Activated CD8-positive, alpha-beta memory T cell treated with anti-CD3 and anti-CD28 coated beads for 1 hour (primary cell): ENCODE data around the gene MSRB3.

Source experiments
- DNase-seq, 2 donors: peaks; one replicate each; pipeline ENCODE4 v3.0.0-alpha.2; 2020; ENCODE audit warnings: low read depth in 1 of 2; ENCODE audit errors: extremely low read depth in 1 of 2

Gene MSRB3

DNA sequence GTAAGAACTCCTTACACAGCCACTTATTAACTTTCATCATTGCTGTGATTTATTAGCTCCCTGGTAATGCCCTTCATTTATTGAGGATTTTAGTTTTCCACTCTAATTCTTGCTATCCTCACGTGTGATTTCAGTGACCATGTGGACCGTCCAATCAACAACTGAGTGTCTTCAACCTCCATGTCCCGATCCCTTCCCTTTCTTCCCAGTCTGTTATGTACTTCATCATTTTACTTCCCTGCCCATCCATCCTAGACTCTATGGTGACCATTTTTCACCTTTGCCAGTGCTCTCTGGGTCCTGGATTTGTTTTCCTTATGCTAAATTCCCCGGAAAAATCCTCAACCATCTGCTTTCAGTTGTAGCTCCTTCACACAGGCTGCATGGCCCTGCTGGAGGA, 111.0 kb downstream of the MSRB3 start:
- no peak for DNase-seq

DNA sequence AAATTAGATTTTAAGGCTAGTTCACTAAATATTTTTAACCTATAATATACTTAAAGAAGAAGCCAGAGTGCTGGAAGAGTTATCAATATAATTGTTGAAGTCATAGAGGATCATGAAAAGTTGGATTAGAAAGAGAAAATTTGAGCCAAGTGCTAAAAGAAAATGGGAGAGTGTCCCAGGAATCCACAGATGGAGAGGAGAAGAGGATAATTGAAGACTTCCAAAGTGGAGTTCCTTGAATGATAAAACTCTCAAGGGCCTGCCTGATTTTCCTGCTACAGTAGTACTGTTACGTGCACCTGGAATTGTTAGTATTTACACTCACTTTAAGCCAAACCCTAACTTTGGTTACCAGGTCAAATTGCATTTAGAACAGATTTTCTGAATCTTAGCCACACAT, 113.2 kb downstream of the MSRB3 start:
- DNase-seq = no peak

DNA sequence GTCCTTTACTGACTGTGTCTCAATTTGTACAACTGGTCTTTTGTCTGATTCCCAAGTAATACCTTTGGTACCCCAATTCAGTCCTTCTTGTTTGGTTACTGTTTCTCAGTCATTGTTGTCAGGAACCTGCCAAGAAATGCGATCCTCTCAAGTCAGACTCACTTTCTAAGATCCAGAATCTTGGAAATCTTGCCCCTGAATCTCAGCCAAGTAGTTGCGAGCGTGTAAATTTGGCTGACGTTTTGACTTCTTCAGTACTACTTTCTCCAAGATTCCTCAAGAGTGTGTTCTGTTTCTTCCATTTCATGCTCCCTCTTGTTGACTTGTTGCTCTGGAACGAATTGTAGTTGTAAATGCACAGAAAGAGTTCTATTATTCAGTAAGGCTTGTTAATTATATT, 114.0 kb downstream of the MSRB3 start:
- no peak for DNase-seq

DNA sequence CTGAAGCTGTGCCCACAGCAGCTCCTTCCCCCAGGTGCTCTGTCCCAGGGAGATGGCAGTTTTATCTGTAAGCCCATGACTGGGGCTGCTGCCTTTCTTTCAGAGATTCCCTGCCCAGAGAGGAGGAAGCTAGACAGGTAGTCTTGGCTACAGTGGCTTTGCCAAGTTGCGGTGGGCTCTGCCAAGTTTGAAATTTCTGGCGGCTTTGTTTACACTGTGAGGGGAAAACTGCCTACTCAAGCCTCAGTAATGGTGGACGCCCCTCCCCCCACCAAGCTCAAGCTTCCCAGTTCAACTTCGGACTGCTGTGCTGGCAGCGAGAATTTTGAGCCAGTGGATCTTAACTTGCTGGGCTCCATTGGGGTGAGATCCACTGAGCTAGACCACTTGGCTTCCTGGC, 124.7 kb downstream of the MSRB3 start:
- DNase-seq = no peak

DNA sequence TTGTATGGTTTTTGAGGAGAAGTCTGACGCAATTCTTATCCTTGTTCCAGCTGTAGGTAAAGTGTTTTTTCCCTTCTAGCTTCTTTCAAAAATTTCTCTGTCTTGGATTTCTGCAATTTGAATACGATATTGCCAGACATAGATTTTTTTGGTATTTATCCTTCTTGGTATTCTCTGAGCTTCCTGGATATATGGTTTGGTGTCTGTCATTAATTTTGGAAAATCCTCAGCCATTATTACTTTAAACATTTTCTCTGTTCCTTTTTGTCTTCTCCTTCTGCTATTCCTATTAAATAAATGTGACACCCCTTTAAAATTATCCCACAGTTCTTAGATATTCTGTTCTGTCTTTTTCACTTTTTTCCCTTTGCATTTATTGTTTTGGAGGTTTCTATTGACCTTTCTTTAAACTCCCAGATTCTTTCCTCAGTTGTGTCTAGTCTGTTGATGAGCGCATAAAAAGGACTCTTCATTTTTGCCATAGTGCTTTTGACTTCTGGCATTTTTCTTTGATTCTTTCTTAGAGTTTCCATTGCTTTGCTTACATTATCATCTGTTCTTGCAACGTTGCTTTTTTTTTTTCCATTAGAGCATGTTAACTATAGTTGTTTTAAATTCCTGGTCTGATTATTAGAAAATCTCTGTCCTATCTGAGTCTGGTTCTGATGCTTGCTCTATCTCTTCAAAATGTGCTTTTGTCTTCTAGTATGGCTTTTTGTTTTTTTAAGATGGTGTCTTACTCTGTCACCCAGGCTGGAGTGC, 129.1 kb downstream of the MSRB3 start:
- DNase-seq = no peak

DNA sequence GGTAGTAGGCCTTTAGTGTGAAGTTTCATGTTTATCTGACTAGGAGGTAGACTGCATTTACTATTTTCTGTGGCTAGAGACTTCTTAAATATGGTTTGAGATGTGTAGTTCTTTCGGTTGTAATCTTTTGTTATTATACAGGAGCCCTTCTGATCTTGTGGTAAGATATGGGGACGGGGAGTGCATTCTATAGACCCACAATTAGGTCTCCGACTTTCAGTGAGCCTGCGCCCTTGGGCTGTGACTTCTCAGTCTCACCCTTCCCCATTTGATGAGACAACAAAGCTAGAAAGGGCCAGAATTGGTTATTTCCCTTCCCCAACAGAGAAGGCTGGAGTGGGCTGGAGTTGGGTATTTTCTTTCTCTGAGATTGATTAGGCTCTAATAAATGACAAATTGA, 130.0 kb downstream of the MSRB3 start:
- DNase-seq = no peak

DNA sequence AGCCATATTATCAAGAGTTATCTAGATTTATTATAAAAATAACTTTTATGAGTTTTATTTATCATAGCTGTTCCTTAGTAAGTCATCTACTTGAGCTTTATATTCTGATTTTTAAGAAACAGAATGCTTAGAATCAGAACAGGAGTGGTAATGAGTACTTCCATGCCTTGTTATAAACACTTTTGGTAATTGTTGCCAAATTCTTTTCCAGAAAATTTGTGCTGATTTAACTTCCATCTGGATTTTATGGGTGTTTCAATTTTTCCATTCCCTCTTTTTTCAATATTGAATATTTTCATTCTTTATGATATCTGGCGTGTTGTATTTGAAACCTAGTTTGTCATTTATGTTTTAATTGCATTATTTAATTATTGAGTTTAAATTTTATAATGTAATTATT, 131.2 kb downstream of the MSRB3 start:
- no peak for DNase-seq

DNA sequence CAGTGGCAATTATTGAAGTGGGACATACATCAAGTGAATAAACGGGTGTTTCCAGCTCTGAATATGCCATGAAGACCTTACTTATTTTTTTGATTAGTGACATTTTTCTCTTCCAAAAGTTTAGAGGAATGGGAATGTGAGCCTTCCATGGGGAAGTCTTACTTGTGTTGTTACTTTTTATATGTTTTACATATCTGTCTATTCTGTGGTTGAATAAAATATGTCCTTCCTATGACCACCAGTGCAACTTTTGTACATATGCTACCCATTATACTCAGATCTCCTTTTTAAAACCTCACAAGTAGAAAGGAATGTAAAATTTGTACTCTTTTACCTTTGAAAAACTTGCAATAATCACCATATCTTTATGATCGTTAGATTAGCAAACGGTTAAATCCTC, 132.7 kb downstream of the MSRB3 start:
- no peak for DNase-seq

DNA sequence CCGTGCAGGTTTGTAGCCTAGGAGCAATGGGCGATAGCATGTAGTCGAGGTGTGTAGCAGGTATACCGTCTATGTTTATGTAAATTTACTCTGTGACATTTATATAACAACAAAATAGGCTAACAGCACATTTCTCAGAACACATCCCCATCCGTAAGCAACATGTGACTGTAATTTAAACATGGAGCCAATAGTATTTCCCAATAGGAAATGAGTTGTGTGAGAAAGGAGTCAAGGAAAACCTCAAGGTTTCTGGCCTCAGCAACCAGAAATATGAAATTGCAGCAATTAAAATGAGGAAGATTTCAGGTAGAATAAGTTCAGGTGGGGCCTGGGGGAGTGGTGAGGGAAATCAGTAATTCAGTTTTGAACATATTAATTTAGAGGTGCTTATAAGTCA, 136.0 kb downstream of the MSRB3 start:
- DNase-seq = no peak

DNA sequence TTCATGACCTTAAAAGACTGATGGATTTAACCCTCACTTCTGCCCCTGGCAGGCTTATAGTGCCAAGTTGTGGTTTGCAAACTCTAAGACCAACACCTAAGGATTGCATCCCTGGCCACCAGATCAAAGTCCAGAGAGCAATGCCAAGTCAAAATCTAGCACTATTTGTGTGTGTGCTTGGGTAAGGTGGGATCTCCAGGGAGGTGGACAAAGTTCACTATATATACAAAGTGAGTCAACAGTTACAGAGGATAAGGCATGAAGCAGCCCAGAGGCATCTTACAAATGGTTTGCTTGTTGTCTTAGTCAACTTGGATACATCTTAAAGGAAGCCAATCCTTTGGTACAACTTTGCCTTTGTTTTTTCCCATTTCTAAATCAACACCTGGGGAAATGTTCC, 137.3 kb downstream of the MSRB3 start:
- DNase-seq = no peak

DNA sequence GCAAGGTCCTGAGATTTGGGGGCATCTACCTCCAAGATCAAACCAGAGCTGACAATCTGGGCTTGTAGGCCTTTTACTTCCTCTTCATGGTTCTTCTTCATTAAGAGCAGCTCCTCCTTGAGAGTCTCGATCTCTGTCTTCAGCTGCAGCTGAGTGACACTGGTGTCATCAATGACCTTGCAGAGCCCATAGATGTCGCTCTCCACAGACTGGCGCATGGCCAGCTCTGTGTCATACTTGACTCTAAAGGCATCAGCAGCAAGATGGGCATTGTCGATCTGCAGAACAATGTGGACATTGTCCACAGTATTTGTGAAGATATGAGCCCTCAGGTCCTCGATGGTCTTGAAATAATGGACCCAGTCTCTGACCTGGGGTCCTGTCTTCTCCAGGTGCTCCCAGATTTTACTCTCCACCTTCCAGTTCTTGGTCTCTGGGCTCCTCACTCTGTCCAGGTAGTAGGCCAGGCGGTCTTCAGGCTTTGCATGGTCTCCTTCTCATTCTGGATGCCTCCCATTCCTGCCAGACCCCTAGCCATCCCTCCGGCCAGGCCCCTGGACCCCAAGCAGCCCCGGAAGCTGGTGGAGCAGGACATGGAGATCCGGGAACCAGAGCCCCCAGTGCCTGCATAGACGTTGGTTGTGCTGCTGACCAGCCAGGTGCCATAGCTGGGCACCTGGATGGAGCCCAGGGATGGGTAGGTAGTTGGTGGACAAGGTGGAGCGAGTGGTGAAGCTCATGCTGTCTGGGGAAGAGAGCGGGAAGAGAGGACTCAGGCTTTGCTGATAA, 141.0 kb downstream of the MSRB3 start:
- no peak for DNase-seq

DNA sequence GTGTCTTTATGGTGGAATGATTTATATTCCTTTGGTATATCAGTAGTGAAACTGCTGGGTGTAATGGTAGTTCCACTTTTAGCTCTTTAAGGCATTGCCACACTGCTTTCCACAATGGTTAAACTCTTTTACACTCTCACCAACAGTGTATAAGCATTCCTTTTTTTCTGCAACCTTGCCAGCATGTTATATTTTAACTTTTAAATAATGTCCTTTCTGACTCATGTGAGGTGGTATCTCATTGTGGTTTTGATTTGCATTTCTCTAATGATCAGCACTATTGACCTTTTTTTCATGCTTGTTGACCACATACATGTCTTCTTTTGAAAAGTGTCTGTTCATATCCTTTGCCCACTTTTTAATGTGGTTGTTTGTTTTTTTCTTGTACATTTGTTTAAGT, 142.5 kb downstream of the MSRB3 start:
- DNase-seq = no peak

DNA sequence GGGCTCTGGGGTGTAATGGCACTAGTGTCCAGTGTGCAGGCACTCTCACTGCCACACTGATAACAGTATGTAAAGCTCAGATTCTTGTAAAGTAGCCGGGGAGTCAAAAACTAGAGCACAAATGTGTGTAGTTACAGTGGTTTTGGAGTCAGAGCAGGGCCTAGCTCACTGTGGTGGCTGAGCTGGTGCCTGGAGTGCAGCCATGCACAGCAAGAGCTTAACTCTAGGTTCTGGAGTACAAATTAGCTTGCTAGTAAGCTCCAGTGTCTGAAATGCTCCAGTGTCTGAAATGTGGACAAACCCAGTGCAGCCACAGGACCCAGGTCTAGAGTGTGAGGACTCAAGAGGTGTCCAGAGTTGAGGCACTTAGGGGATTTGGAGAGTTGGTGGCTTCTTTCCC, 149.2 kb downstream of the MSRB3 start:
- DNase-seq = no peak

DNA sequence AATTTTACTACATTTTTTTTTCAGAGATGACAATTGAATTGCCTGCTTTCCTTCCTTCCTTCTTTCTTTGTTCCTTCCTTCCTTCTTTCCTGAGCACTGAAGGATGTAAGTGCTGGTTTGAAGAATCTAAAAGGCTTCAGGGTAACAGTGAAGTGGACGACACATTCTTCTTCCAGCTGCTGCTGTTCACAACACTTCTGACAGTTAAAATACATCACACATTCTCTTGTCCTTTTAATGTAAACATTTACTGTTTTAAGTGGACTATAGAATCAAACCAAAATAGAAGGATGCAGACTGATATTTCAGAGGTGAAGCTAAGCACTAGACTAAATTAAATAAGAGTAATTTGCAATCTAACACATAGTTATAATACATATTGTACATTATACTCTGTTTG, 151.5 kb downstream of the MSRB3 start:
- no peak for DNase-seq

DNA sequence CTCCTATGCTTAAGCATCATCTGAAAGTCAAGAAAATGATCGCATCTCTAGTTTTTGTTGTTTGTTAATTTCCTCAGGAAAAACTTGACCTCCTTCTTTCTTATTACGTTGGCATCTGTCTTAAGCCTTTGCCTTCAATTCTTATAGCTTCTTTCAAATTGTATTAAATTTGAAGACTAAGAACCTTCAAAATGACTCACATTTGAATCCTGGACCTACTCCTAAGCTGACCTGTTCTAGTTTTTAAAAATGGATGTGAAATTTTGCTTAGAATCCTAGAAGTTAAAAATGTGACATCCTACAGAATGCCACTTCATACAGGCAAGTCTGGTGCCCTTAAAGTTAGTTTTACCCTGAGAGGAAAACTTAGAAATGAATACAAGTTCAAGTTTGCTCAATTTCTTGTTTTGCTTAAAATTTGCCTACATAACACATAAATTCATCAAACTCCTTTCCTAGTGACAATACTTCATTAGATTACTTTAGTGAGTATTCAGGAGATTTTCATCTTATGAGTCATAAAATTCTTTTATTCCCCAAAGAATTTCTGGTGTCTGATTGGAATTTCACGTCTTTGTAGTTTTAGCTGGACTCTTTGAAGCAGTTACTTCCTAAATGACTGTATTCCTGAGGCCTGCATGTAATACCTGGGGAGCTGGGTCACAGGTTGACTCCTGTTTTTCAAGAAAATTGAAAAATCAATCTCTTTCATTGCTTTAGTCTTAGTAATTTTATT, 152.3 kb downstream of the MSRB3 start:
- DNase-seq = no peak

DNA sequence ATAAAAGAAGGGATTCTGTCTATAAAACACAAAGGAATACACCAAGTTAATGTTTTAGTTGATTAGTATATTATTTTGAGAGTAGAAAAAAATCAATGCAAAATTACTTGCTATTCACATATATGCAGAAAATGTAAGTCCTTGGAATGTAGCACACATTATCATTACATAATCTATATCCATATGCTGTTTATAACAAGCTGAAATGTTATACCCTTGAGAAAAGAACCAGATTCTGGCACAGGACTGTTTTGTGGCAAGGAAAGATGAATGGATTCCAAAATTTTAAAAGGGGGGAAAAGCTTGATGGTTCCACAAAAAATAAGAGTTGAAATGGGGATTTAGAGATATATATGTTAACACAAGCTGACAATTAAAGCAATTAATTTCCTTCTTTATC, 153.6 kb downstream of the MSRB3 start:
- DNase-seq = no peak

DNA sequence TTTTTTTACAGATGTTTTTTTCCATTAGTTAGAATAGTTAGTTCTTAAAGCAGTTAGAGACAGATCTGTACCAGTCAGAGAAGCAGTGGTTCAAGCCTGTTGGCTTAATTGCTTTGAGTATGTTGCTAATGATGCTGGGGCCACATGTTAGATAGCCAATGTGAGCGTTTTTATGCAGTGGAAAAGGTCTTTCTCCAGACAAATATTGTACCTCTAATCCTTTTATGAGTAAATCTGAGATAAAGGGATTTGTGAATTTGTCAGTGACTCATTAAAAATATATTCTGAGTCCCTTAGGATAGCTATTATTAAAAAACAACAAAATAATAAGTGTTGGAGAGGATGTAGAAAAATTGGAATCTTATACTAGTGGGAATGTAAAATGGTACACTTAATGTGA, 154.2 kb downstream of the MSRB3 start:
- DNase-seq = no peak

DNA sequence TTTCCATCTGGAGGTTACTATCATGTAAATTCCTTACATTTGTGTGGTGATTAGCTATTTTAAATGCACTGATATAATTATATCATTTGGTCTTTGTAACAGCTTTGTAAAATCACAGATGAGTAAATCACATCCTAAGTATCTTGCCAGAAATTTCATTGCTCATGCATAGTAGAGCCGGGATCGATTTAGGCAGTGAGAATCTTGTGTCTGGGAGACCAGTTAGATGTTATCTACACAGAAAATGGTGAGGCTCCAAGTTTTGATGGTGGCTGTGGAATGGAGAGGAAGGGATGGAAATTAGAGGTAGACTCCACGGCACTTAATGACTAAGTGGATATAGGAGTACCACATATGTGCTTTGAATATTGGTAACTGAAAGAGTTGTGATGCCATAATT, 156.3 kb downstream of the MSRB3 start:
- no peak for DNase-seq

DNA sequence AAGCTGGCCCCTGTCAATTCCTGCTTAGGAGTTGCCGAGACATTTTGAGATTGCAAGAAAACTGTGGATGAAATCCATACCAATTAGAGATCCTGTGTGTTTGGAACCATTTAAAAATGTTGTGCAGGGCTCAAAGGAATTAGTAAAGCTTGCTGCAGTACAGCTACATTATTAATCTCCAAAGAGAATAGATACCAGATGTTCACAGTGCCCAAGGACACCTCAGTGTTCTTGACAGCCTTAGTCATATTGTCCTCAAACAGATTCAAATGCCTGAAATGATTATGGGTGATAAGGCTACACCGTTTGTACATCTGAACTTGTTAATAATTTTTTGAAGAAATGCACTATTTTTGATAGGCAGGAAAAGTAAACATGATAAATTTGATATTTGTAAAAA, 164.6 kb downstream of the MSRB3 start:
- no peak for DNase-seq

DNA sequence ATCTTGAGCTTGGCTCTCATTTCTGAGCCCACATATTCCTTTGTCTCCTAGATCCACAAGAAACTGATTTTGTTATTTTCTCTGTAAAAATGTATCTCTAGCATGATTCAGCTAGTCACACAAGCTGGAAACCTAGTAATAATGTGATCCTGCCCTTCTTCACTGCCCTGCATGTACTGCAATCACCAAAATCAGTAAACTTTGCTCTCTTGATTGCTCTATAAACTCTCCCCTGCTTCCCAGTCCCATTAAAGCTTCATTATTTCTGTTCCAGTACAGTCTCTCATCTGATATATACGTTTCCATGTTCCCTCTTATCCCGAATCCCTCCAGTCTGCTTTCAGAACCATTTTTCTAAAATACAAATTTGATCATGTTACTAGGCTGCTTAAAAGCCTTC, 166.5 kb downstream of the MSRB3 start:
- no peak for DNase-seq

DNA sequence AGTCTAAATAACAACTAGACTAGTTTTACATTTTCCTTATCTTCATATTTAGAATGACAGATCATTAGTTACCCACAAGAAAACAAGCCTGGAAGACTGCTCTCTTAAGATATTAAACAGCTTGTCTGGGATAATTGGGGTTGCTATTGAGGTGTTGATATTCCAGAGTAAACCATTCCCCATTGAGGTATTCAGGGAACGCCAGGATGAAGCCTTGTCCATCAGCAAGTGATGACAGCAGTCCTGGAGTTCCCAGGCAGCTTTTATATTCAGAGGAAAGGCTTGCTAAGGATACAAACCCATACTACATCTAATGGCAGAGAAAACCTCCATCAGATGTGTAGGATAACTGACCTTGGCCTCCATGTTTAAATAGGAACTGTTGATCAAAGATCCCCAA, 168.4 kb downstream of the MSRB3 start:
- DNase-seq = no peak

DNA sequence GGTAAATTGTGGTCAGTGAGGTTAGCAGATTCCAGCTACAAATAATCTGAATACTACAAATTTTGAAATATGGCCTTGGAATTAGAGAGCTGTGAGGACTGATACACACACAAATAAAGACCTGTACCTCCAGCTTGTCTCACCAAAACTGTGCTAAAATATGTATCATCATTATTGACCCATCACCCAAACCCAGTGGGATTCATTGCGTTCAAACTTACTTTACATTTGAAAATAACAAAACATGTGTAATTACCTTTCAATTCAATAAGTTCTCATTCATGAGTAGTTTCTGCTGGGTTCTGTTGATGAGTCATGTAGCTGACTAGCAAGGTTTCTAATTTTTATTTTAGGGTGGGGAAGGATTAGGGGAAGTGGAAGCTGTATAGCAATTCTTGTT, 170.9 kb downstream of the MSRB3 start:
- DNase-seq = no peak
